NB4 (cell line): ENCODE results near the gene KLHL25.

ENCODE experiments used
- DNase-seq: peaks from one replicate; pipeline ENCODE4 v3.0.0; 2010; ENCODE audit warnings: low read depth
- H3K4me3 ChIP-seq: one replicate; pipeline ENCODE4 v1.5.1; 2011; ENCODE audit warnings: mild to moderate bottlenecking, low read depth, low read length, moderate library complexity
- MAX ChIP-seq: IDR thresholded peaks from 2 replicates; pipeline ENCODE4 v1.6.1; 2011; ENCODE audit warnings: low read depth, low read length
- MYC ChIP-seq: IDR thresholded peaks from 2 replicates; pipeline ENCODE4 v1.6.1; 2011; ENCODE audit warnings: low read depth, low read length
- POLR2A ChIP-seq: IDR thresholded peaks from 2 replicates; pipeline ENCODE4 v1.6.1; 2011; ENCODE audit warnings: mild to moderate bottlenecking; ENCODE audit not compliant: insufficient read length; ENCODE audit errors: extremely low read depth
- TF ChIP-seq, protein P1 (sequence below): IDR thresholded peaks from one replicate; pipeline ENCODE4 v1.5.1; 2012; ENCODE audit warnings: low read depth, low read length

KLHL25 gene

GRCh38 chr15:85711580-85712192 is 83.0 kb downstream of the KLHL25 start:
- H3K4me3 ChIP-seq = no peak overlapping the region
- DNase-seq = no peak
- TF ChIP-seq MAX = no peak
- TF ChIP-seq, protein P1, sequence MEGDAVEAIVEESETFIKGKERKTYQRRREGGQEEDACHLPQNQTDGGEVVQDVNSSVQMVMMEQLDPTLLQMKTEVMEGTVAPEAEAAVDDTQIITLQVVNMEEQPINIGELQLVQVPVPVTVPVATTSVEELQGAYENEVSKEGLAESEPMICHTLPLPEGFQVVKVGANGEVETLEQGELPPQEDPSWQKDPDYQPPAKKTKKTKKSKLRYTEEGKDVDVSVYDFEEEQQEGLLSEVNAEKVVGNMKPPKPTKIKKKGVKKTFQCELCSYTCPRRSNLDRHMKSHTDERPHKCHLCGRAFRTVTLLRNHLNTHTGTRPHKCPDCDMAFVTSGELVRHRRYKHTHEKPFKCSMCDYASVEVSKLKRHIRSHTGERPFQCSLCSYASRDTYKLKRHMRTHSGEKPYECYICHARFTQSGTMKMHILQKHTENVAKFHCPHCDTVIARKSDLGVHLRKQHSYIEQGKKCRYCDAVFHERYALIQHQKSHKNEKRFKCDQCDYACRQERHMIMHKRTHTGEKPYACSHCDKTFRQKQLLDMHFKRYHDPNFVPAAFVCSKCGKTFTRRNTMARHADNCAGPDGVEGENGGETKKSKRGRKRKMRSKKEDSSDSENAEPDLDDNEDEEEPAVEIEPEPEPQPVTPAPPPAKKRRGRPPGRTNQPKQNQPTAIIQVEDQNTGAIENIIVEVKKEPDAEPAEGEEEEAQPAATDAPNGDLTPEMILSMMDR = no peak
- no peak for TF ChIP-seq POLR2A
- TF ChIP-seq MYC = no peak

DNA sequence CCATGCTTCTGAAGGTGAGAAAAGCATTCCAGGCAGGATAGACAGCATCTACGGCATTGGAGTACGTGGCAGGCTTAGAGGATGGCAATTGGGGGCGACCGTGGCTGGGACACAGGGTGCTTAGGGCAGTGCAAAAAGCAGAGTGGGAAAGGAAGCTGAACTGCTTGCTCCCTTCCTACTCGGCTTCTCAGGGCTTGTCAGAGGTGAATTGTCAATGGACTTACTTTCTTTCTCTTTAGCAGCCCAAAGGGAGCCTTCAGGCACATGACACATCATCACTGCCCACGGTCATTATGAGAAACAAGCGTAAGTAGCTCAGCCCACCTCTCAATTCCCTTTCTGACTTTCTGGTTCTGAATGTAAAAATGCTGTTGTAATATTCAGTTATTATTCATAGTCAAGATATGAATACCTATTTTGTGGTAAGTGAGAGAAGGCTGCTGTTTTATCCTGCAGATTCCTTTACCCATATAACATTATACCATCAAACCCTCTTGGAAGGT is 84.3 kb downstream of the KLHL25 start:
- H3K4me3 ChIP-seq = no peak overlapping the region
- no peak for DNase-seq
- no peak for TF ChIP-seq MYC
- TF ChIP-seq POLR2A = no peak
- no peak for TF ChIP-seq MAX
- TF ChIP-seq, protein P1 = no peak
